RWPE1 (cell line): Measurements from ENCODE around the gene OR5AS1.
"Not testable (repeated sequence)": the region's sequence is repeated elsewhere in the genome, so short reads cannot be mapped to it uniquely, and the experiment has no call there.

Source experiments
- CTCF ChIA-PET: fragments of 350-600 bp; sonication (Branson Sonifier 250); formaldehyde crosslinking; extraction: SDS; loops from one replicate; lab custom pipeline; 2021; lab: Yijun Ruan, JAX
- POLR2A ChIA-PET: fragments of 400-600 bp; formaldehyde crosslinking; extraction: SDS; loops from one replicate; lab custom pipeline; 2020; ENCODE audit warnings: antibody characterized with exemption; ENCODE audit not compliant: low non-redundant PET; lab: Yijun Ruan, JAX
- DNase-seq: peaks from one replicate; pipeline ENCODE4 v3.0.0; 2012; ENCODE audit warnings: low spot score
- H3K27ac ChIP-seq: fragments of 450-650 bp; 2 replicates; pipeline ENCODE4 v1.5.1; 2017
- CTCF ChIP-seq: fragments of 450-650 bp; conservative IDR thresholded peaks from 2 replicates; pipeline ENCODE4 v1.5.1; 2017; ENCODE audit warnings: low read depth, mild to moderate bottlenecking

OR5AS1 gene

GRCh38 chr11:56049487-56049886 lies 22.0 kb downstream of the OR5AS1 start:
- no peak for DNase-seq
- H3K27ac ChIP-seq, result no peak overlapping the region
- TF ChIP-seq CTCF, result no peak
- ChIA-PET CTCF (interaction anchor here (0.6 kb wide), 1 partner anchor 63 kb away, joined by 8 read pairs; no protein-coding TSS in a partner anchor), POLR2A (no interaction called here)

GRCh38 chr11:56056366-56056765 lies 28.9 kb downstream of the OR5AS1 start:
- POLR2A ChIA-PET, H3K27ac ChIP-seq, CTCF ChIA-PET, DNase-seq: not testable (repeated sequence)

- H3K27ac ChIP-seq, DNase-seq, POLR2A ChIA-PET, CTCF ChIA-PET: not testable (repeated sequence)
Measured at GRCh38 chr11:56057661-56058237, 30.3 kb downstream of the OR5AS1 start.

- POLR2A ChIA-PET, result not testable (repeated sequence)
Measured at GRCh38 chr11:56058260-56058780, 30.9 kb downstream of the OR5AS1 start.

GRCh38 chr11:56066980-56067379 lies 39.5 kb downstream of the OR5AS1 start:
- POLR2A ChIA-PET, result no interaction called here
- CTCF ChIA-PET, result no interaction called here
- no peak for DNase-seq
- H3K27ac ChIP-seq, result no peak overlapping the region
- no peak for TF ChIP-seq CTCF

More at GRCh38 chr11:56058260-56058780, 30.9 kb downstream of the OR5AS1 start:
- DNase-seq, H3K27ac ChIP-seq, CTCF ChIA-PET: not testable (repeated sequence)
